ENCODE measurements around the gene ZNF224.

ZNF224 gene

GRCh38 chr19:44093931-44094765, at the start of gene ZNF224:
TSS of gene ZNF224 (plus strand) at chr19:44094361. CDS start at chr19:44097874, 3,513 bp downstream.
- peak; percentile 86 for DNase-seq (ENCODE audit: extremely low spot score)
- POLR2A ChIA-PET = interaction anchor here (0.5 to 2.2 kb wide), 9 partner anchors 8 to 406 kb away, joined by 3 to 8 read pairs (median 3); partner anchors contain the start of genes ZNF180, ZNF223, ZNF226 and ZNF230
- CTCF ChIA-PET = no interaction called here
- TF ChIP-seq ZNF384 (IDR thresholded peaks at IDR 0.05) = no peak
- TF ChIP-seq SP1 (IDR thresholded peaks at IDR 0.05) = no peak
- TF ChIP-seq SUZ12 (IDR thresholded peaks at IDR 0.05) = peak; percentile 38; the same call in 1 of the 2 replicates
- TF ChIP-seq ELF4 (IDR thresholded peaks at IDR 0.05) = 0 out of 2 replicates have a peak, but pooled peaks have one; percentile 26
- no peak for TF ChIP-seq HDGF (IDR thresholded peaks at IDR 0.05; ENCODE audit: borderline replicate concordance)

GRCh38 chr19:44050740-44051649, 43.2 kb upstream of the ZNF224 start:
- POLR2A ChIA-PET = interaction anchor here (0.6 to 1.5 kb wide), 6 partner anchors 25 to 156 kb away, joined by 3 to 5 read pairs (median 3); partner anchors contain the start of genes ZNF221, ZNF222 and ZNF224

DNA sequence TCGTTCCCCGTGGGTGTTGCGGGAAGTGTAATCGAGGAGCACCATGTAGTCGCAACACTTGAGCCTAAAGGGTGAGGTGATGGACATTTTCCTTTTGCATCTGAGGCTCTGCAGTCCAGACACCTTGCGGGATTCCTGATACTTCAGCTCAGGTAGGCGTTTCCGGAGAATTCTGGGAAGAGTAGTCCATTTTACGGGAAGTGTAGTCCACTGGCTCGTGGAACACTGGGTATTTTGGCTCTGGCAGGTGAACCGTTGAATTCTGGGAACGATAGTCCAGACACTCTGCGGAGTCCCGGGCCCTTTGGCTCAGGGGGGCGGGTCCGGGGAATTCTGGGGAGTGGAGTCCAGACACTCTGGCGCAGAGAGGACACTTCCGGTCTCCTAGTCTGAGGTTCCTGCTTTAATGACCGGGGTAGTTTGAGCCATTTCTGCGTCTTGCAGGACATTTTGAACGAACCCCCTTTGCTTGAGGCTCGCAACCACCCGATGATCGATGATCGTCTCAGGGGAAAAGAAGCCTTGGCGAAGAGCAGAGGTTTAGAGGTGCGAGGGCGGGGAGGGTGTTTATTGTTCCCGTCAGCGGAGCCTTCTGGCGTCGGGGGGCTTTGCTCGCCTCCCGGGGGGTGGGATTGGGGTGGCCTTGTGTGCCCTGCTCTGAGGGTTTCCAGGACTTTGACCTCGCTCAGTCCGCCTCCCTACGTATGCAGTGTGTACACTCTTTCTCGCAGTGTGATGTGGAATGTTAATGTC, 42.3 kb upstream of the ZNF224 start, which contains the start of gene ZNF223:
ZNF223 (plus strand) TSS at position 387 of the 753 bp plus-strand sequence. CDS start 3,141 bp downstream, outside the sequence.
- peak; percentile 91 for DNase-seq (ENCODE audit: extremely low spot score)
- CTCF ChIA-PET = no interaction called here
- no peak for TF ChIP-seq NFRKB (IDR thresholded peaks at IDR 0.05)
- TF ChIP-seq LEF1 (IDR thresholded peaks at IDR 0.05; ENCODE audit: borderline replicate concordance) = no peak
- TF ChIP-seq L3MBTL2 (conservative IDR thresholded peaks at IDR 0.05) = peak; percentile 40
- TF ChIP-seq ELF4 (IDR thresholded peaks at IDR 0.05) = peak; percentile 41; the same call in 1 of the 2 replicates
- POLR2A ChIA-PET = interaction anchor here (0.6 to 1.5 kb wide), 5 partner anchors 26 to 101 kb away, joined by 3 to 5 read pairs (median 3); partner anchors contain the start of genes ZNF221, ZNF222 and ZNF224

More at GRCh38 chr19:44050740-44051649, 43.2 kb upstream of the ZNF224 start:
- DNase-seq (ENCODE audit: extremely low spot score) = no peak
- no peak for TF ChIP-seq ZNF384 (IDR thresholded peaks at IDR 0.05)
- TF ChIP-seq, protein P1, sequence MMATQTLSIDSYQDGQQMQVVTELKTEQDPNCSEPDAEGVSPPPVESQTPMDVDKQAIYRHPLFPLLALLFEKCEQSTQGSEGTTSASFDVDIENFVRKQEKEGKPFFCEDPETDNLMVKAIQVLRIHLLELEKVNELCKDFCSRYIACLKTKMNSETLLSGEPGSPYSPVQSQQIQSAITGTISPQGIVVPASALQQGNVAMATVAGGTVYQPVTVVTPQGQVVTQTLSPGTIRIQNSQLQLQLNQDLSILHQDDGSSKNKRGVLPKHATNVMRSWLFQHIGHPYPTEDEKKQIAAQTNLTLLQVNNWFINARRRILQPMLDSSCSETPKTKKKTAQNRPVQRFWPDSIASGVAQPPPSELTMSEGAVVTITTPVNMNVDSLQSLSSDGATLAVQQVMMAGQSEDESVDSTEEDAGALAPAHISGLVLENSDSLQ (IDR thresholded peaks at IDR 0.05) = peak; percentile 39; the same call in 1 of the 2 replicates
- no peak for TF ChIP-seq FOXK2 (IDR thresholded peaks at IDR 0.05)
- TF ChIP-seq FOXA1 (IDR thresholded peaks at IDR 0.05) = no peak
- TF ChIP-seq BHLHE40 (IDR thresholded peaks at IDR 0.05; ENCODE audit: borderline replicate concordance) = no peak
- CTCF ChIA-PET = interaction anchor here (0.6 kb wide), 1 partner anchor 86 kb away, joined by 6 read pairs; no protein-coding TSS in a partner anchor

DNA sequence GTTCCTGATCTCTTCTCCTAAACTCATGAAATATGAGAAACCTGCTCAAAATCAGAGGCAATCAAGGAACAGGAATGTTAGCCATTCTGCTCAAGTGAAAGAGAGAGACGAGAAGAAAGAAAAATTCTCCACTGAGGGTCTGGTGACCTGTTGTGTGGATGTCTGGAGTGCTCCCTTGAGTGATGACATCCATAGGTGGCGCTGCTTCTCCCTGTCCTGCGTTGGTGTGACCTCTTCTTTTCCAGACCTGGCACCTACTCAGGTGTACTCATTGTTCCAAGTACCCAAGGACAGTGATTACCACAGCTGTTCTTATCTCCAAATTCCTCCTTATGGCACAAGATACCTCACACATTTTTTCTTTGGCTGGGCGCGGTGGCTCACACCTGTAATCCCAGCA, 38.3 kb upstream of the ZNF224 start:
- no peak for DNase-seq (ENCODE audit: extremely low spot score)
- POLR2A ChIA-PET = no interaction called here
- CTCF ChIA-PET = no interaction called here
- TF ChIP-seq FOXK2 (IDR thresholded peaks at IDR 0.05) (no peak), ELF4 (IDR thresholded peaks at IDR 0.05) (no peak), HDGF (IDR thresholded peaks at IDR 0.05; ENCODE audit: borderline replicate concordance) (no peak), ZNF384 (IDR thresholded peaks at IDR 0.05) (no peak), FOXM1 (IDR thresholded peaks at IDR 0.05; ENCODE audit: borderline replicate concordance) (no peak), TARDBP (IDR thresholded peaks at IDR 0.05) (no peak), FOXA1 (IDR thresholded peaks at IDR 0.05) (no peak), SUZ12 (IDR thresholded peaks at IDR 0.05) (no peak), CTBP1 (IDR thresholded peaks at IDR 0.05; ENCODE audit: borderline replicate concordance) (no peak), NFRKB (IDR thresholded peaks at IDR 0.05) (no peak), ARNT (IDR thresholded peaks at IDR 0.05) (no peak), L3MBTL2 (conservative IDR thresholded peaks at IDR 0.05) (no peak), LEF1 (IDR thresholded peaks at IDR 0.05; ENCODE audit: borderline replicate concordance) (no peak), BHLHE40 (IDR thresholded peaks at IDR 0.05; ENCODE audit: borderline replicate concordance) (no peak), SP1 (IDR thresholded peaks at IDR 0.05) (no peak)
- TF ChIP-seq, protein P1 (IDR thresholded peaks at IDR 0.05) = no peak

GRCh38 chr19:44059229-44059628, 34.9 kb upstream of the ZNF224 start:
- no peak for DNase-seq (ENCODE audit: extremely low spot score)
- TF ChIP-seq ARNT (IDR thresholded peaks at IDR 0.05) (no peak), ZNF384 (IDR thresholded peaks at IDR 0.05) (no peak), CTBP1 (IDR thresholded peaks at IDR 0.05; ENCODE audit: borderline replicate concordance) (no peak), SP1 (IDR thresholded peaks at IDR 0.05) (no peak), NFRKB (IDR thresholded peaks at IDR 0.05) (no peak), FOXK2 (IDR thresholded peaks at IDR 0.05) (no peak), TARDBP (IDR thresholded peaks at IDR 0.05) (no peak), LEF1 (IDR thresholded peaks at IDR 0.05; ENCODE audit: borderline replicate concordance) (no peak), FOXM1 (IDR thresholded peaks at IDR 0.05; ENCODE audit: borderline replicate concordance) (no peak), ELF4 (IDR thresholded peaks at IDR 0.05) (no peak)
- TF ChIP-seq, protein P1 (IDR thresholded peaks at IDR 0.05) = no peak
- CTCF ChIA-PET = no interaction called here
- POLR2A ChIA-PET = no interaction called here

All from HEK293T (cell line).